ENCODE data around the gene KIF2A.

Gene KIF2A

DNA sequence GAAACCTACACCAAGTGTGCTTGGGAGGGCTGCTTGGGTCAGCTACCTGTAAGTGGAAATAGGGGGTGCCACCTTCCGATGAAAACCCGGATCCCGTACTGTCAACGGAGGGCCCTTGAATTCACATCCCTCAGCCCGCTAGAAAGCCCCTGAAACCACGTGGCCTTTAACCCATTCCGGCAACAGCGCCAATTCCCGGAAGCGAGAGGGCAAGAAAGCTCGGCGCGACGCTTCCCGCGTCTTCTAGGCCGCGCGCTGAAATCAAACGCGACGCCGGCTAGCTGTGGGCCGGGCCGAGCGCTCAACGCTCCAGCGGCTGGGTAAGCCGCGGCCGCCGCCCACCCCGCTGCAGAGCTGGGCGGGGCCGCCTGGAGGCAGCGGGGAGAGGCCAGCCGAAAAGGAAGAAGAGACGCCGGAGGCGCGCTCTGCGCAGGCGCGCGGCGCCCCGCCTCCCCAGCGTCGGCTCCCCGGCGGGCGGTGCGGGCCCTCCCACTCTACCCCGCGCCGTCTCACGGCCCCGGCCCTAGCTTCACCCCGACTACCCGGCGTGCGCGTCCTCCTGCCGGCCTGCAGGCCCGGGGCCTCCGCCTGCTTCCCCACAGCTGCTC, at the start of gene KIF2A:
TSS of gene KIF2A (plus strand) at position 492 of the 608 bp plus-strand sequence. CDS start 267 bp downstream, outside the sequence.
- DNase-seq (ENCODE audit: low spot score), result peak; percentile 97

DNA sequence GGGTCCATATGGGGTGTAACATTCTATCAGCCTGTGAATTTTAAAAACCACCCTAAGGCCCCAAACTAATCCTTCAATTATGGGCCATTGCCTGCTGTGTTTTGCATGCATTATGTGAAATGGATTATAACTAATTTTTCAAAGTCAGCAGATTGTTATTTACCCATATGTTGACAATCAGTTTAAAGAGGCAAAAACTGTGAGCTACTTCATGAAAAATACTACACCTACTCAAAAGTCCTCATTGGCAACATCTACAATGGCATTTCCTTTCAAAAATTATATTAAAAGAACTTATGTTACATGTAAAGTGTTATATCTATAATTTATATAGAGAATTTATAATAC, 49.0 kb upstream of the KIF2A start:
- DNase-seq (ENCODE audit: low spot score), result no peak

DNA sequence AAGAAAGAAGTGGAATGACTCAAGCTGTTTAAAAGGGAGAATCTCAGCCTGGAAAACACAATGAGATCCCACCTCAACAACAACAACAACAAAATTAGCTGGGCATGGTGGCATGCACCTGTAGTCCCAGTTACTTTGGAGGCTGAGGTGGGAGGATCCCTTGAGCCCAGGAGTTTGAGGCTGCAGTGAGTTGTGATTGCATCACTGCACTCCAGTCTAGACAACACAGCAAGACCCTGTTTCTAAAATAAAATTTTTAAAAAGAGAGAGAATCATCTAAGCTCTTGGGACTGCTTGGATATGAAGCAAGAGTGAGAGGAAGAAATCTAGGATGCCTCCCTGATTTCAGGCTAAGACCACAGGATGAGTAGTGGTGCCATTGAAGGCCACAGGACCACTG, 47.4 kb upstream of the KIF2A start:
- no peak for DNase-seq (ENCODE audit: low spot score)

DNA sequence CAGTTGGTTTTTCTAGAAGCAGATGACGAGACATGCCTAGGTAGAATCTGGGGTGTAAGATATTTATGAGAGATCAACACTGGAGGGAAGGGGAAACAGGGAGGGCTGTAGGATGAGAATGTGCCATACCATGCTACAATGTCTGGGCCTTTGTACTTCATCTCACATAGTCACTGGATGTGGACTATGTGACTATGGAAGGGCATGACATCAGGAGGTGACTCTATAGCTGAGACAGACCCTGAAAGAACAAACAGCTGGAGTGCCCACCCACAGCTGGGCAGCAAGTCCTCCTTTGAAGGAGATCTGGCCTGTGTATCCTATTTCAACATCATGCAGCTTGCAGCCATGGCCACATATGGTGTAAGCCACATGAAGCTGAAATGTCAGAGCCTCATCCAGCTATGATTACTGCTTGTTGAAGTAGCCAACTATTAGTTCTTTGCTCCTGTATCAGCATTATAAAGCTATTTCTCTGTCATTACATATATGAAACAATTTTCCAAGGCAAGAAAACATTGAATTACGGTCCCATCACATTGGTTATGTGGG, 46.2 kb upstream of the KIF2A start:
- DNase-seq (ENCODE audit: low spot score), result no peak

DNA sequence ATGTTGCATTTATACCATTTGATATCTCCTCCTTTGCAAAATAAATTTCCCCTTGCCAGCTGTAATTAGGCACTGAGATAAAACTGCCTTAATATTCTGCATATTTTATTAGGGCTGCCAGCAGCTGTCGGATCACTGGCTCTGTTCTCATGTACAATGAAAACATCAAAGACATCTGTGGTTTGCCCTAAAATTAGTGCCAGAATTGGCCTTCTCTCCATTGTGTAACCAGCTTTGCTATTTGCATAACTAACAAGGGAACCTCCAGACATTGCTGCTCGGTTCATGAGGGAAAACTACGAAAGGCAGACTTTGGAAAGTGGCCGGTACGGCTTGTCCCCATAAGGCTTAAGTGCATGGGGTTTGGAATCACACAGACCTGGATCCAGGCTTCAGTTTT, 45.5 kb upstream of the KIF2A start:
- no peak for DNase-seq (ENCODE audit: low spot score)

DNA sequence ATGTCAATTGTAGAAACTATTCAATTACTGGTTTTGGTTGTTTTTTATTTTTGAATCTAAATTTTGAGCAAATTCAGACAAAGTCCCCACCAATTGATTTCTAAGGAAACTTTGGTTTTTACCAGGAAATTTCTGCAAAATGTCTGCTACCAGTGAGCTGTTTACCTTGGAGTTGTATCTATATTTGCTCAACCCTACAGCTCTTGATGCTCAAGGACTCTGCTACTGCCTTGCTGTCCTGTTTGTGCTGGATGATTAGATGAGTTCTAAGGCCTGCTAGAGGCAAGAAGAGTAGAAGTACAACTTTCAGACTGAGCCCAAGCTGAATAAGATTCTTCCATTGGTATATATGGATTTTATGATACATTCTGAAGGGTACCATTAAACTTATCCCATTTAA, 42.6 kb upstream of the KIF2A start:
- DNase-seq (ENCODE audit: low spot score), result no peak

DNA sequence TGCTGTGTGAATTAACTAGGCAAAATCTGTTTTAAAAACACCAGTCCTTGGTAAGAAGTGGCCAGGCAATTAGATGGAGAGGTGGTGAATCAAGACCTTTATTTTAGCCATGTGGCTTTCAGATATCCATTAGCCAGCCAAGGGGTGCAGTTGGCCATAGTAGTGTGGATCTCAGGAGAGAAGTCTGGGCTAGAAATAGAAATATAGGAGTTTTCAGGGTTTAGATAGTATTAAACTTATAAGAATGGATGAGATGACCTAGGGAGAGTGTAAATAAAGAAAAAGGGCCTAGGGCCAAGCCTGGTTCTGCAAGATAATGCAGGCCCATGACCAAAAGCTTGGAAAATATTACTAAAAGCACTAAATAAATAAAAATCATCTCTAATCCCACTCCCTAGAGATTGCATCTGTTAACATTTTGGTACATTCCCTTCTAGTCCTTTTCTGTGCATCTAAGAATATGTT, 40.3 kb upstream of the KIF2A start:
- no peak for DNase-seq (ENCODE audit: low spot score)

DNA sequence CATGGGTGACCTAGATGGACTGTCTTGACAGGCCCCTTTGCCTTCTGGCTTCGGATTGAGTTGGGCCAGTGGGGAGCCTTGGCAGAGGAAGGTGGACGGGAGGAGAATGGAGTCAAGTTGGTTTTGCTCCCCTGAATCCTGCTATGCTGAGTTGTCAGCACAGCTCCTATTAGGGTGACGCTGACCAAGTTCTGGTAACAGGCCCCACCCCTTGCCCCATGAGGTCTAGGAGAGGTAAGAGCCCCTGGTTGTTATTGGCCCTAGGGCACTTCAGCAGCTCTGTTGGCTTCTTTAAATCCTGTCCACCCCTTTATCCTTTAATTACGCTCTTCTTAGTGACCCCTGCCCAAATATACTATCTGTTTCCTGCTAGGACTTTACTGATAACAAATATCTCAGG, 39.4 kb upstream of the KIF2A start:
- no peak for DNase-seq (ENCODE audit: low spot score)

DNA sequence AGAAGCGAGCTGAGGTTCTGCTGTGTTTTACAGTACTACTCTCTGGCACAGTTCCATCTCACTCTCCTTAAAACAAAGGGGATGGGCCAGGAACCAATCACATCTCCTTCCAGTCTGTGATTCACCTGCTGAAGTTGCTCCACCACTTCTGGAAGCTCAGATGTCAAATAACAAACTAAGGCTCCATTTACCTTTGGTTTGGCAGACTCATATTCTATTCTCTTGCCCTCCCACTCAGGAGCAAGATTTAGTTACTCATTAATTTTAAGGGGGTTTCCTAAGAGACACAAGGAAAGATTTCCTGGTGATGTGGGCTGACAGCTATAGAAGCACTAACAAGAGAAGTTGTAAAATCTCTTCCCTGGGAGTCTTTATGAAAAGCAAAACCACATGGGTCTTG, 37.8 kb upstream of the KIF2A start:
- DNase-seq (ENCODE audit: low spot score), result peak; percentile 86

DNA sequence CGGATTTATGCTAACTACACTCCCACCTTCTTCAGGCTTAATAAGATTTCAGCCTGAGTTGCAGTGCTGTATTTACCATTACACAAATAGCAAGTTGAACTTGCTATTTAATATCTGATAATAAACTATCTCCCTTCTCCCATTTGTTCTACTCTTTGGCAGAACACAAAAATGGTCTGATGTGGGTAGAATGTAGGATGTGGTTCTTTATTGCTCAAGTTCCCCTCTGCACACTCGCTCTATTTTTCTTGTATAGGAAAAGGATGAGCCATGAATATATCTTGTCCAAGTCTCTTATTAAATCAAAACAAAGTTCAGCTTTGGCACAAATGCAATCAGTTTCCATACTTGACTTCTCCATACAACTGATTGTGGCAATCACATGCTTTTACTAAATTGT, 37.2 kb upstream of the KIF2A start:
- DNase-seq (ENCODE audit: low spot score), result no peak

DNA sequence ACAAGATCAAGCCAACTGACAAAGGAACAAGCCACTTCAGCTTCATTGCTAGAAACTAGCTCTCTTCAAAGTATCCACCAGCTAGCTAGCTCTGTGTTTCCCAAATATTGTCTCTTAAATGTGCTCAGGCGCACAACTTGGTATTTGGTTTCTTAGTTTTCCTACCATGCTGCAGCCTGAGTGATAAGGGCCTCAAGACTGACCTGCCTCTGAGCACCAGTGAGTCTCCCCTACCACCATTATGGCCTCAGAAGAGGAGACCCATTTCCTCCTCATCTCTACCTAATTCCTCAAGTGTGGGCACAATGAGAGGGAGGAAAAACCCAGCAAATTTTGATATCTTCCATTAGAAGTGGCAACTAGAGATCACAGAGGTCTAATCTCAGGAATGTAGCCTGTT, 34.6 kb upstream of the KIF2A start:
- no peak for DNase-seq (ENCODE audit: low spot score)

DNA sequence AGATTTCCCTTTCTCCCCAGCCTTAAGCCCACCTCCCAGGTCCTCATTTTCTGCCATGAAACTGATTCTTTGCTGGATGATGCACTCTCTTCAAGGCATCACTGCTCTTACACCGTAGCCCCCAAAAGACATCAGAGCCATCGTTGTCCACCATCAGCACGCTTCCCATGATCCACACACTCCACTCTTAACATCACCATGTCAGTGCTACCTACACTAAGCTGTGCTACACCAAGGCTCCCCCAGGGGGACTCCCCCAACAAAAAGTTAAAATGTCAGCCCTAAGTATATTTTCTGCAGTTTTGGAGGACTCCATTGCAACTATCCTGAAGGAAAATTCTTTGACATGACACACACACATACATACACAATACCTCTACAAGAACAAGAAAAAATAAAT, 34.1 kb upstream of the KIF2A start:
- no peak for DNase-seq (ENCODE audit: low spot score)

DNA sequence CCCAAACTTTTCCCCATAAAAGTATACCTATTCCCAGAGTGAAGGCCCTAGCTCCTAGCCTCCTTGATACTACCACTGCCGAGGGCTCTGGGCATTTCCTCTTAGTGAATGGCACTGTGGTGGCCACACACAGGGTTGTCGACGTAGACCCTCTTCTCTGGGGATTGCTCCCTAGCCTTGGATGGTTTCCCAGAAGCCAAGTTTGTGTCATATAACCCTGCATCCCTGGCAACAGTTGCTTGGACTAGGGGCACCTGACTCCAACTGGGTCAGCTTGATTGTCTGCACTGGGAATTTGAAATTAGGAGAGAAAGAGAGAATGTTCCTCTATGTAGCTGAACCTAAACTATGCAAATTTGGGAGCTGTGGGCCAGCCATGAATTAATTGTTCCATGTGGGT, 32.3 kb upstream of the KIF2A start:
- no peak for DNase-seq (ENCODE audit: low spot score)

DNA sequence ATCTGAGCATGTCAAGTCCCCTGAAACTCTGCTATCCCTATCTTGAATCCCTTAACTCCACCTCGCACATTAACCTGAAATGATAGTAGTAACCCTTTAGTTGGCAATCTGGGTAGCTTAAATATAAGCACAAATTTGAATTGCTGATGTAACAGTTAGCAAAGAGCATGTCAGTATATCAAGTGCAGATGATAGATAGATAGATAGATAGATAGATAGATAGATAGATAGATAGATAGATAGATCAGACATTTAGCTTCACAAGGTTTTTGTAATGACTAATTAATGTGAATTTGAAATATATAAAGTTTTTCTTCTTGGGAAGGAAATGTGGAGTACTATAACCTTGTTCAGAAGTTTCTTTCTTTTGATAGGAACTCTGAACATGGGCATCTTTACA, 30.4 kb upstream of the KIF2A start:
- DNase-seq (ENCODE audit: low spot score), result no peak

DNA sequence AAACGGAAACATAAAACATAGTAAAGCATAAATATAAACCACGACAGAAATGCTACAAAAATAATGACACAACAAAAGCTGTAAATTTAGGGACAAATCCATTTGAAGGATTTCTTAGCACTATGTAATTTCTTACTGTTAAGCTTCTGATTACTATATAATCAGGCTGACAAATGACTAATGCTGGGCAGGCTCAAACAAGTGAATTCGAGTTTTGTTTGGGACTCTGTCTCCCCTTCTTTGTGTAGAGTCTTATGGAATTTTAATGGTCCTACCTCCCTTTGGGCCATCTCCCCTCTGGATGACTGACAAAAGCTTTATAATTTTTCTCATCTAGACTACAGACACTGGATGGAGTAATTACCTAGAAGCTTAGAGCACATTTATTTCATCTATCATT, 24.6 kb upstream of the KIF2A start:
- DNase-seq (ENCODE audit: low spot score), result no peak

DNA sequence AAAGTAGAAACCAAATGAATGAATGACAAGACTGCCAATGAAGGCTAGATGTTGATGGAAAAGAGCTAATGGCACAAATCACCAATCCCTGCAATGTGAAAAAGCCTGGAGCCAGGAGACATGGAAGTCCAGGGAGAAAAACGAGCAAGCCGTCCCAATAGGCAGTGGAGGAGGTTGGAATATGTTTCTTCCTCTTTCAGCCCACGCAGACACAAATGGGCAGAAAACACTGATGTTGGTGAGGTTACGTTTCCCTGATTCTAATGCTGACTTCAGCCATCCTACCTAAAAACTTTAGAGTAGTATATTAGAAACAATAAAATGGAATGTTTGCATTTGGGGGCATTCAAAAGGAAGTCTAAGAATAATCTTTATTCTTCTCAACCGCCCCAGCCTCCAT, 23.9 kb upstream of the KIF2A start:
- no peak for DNase-seq (ENCODE audit: low spot score)

DNA sequence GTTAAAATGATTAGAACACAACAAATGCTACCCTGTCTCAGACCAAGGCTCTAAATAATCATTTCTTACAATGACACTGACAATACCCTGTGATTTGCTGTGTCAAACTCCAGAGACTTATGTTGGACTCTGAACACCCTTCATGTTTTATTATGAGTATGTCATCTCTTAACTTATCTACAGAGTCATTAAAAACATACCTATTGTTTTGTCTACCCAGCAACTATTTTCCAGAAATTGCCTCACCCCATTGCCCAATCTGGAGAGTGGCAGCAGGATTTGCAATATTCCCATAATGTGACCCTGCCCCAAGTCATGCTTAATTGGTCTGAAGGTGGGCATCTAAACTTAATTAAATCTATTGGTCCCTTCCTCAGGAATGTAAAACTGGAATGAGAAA, 23.0 kb upstream of the KIF2A start:
- DNase-seq (ENCODE audit: low spot score), result peak; percentile 27

DNA sequence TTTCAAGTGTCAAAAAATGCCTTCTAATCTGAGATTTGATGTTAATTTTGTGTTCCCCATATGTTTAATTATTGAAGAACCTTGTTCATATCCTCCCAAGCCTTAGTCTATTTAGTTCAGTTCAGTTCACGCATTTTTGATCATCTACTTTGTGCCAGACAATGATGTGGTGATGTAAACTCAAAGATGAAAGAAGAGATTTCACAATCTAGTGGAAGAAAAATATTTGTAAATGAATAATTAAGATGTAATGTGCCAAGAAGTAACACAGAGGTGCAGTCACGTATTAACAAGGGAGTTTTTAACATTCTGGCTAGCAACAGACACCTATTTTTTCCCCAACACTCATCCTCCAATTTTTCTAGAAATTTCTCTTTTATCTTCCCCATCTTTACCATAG, 22.1 kb upstream of the KIF2A start:
- no peak for DNase-seq (ENCODE audit: low spot score)

DNA sequence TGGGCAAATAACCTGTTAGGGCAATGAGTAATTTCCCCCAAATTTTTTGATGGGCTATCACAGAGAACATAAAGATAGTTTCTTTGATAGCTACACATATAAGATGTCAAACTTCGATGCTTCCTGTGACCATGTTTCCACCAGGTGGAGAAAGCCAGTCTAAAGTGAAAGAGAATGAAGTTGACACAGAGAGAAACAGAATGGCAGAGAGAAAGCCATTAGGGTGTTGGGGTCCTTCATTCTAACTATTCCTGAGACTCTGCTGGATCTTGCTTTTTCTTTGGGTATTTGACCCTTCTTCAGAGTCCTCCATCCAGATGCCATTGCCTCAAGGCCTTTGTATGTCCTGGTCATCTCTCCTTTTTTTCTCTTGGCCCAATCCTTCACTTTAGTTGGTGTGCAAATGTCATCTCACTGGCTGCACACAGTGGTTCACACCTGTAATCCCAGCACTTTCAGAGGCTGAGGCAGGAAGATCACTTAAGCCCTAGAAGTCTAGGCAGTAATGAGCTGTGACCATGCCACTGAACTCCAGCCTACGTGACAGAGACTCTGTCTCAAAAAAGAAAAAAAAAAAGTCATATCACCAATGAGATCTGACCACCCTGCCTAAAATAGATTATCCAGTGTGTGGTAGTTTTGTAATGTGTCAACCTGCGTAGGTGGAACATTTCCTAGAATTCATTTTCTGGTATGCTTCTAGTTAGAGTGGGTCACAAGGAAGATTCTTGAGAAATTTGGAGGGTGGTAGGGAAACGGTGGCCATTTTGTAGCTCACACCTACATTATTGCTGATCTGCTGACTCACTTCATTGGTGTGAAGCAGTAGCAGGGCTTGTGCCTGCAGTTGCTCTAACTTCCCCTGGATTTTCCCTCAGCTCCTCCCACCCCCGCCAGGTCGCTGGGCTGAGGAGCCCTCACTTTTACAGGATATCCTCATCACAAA, 20.8 kb upstream of the KIF2A start:
- DNase-seq (ENCODE audit: low spot score), result no peak

DNA sequence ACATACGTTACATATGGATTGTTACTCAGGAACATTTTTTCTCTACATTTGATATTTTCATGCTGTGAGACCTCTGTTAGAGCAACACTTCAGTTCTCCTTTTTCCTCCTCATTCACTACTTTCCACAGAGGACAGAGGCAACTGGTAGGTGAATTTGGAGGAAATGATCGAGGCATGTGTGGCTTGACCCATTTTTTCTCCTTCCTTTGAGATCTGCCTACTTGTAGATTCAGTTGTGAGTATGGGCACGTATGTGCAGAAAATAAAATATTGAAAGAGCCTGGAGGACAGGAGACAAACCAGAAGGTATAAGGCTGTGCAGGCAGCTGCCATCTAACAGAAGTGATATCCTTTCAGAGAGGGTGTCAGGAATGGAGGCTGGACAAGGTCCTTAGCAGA, 19.2 kb upstream of the KIF2A start:
- DNase-seq (ENCODE audit: low spot score), result no peak

DNA sequence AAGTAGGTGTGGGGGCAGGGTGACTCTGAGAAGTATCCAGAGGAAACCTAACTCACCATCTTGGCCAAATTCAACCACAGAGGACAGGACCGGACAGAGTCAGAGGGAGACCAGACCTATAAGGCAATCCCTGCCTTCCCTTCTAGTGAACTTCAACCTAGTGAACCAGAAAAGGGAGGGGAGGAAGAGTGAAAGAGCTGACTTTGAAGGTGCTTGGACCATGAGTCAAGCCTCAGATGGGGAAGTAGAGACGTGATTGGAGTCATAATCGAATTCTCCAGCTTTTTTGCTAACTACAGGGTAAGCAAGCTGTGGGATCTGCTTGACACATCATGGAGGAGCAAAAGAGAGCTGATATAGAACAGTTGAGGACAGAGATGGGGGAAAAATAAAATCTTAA, 18.8 kb upstream of the KIF2A start:
- DNase-seq (ENCODE audit: low spot score), result no peak

DNA sequence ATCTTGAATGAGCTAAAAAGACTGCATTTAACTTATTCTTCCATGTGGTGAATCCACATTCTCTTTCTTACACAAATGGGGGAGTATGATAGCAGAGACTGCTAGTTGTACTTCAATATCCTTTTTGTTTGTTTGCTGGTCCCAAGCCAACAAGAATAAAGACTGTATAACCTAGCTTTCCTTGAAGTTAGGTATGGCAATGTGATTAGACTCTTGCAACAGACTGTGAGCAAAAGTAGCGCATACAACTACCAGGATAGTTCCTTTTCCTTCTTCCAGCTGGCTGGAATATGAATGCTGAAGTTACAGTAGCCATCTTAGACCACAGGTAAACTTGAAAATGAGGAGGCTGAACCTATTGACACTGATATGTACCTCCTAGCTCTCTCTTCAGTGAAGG, 17.9 kb upstream of the KIF2A start:
- DNase-seq (ENCODE audit: low spot score), result no peak

DNA sequence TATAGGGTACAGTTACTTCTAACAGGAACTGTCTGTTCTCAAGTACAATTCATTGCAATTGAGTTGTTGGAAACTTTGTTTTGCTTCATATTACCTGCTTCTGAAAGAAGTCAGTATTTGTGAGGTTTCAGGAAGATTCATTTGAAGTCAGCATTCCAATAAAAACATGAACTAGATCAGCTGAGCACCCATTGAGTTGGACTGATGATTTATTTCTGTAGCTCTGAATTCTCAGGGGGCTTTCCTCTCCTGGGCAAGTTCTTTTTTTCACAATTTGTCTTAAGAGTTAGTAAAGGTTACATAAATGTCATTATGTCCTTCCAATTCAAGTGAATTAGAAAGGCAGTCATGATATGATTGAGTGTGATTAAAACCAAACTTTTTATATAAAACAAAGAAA, 16.2 kb upstream of the KIF2A start:
- DNase-seq (ENCODE audit: low spot score), result no peak

Measured in LoVo (cell line).